ENCODE results near the gene ITPA.
"Not testable (repeated sequence)": the region's sequence is repeated elsewhere in the genome, so short reads cannot be mapped to it uniquely, and the experiment has no call there.

Gene ITPA

GRCh38 chr20:3209946-3210317 is 634 bp downstream of the ITPA start:
- peaks cover 0 to 20% (median 13%) of the 10 kb centered on the region in 3 donors for H3K36me3 ChIP-seq
- no peak for TF ChIP-seq CTCF (IDR thresholded peaks at IDR 0.05)
- H3K9me3 ChIP-seq, result no peaks in the 10 kb centered on the region
- DNase-seq, result no peak
- H3K27ac ChIP-seq, result peak overlapping the region; percentile 81 to 90
- intact Hi-C loops (cut with DNase I; ENCODE audit: low total_unique reads), result loop anchor here (5.0 kb wide), 1 partner anchor 53 kb away; the partner anchor contains the start of genes FASTKD5 and UBOX5
- no peaks in the 10 kb centered on the region for H3K27me3 ChIP-seq
- peak overlapping the region; percentile 92 to 96 for H3K4me3 ChIP-seq
- peaks cover 0 to 17% (median 6%) of the 10 kb centered on the region in 4 donors for H3K4me1 ChIP-seq

- peak overlapping the region in 1 of 2 donors; percentile 90 for H3K27ac ChIP-seq
- no peaks in the 10 kb centered on the region for H3K9me3 ChIP-seq
- peak overlapping the region; percentile 92 to 96 for H3K4me3 ChIP-seq
- no peak for DNase-seq
- no peak for TF ChIP-seq CTCF (IDR thresholded peaks at IDR 0.05)
- H3K36me3 ChIP-seq, result peaks cover 0 to 24% (median 17%) of the 10 kb centered on the region in 3 donors
- no peaks in the 10 kb centered on the region for H3K27me3 ChIP-seq
- H3K4me1 ChIP-seq, result peaks cover 0 to 17% (median 6%) of the 10 kb centered on the region in 4 donors
- intact Hi-C loops (cut with DNase I; ENCODE audit: low total_unique reads), result loop anchor here (5.0 kb wide), 1 partner anchor 53 kb away; the partner anchor contains the start of genes FASTKD5 and UBOX5
Measured at GRCh38 chr20:3210346-3210745, 1.0 kb downstream of the ITPA start.

GRCh38 chr20:3213226-3213625 is 3.9 kb downstream of the ITPA start:
- H3K27ac ChIP-seq, result no peak overlapping the region
- H3K9me3 ChIP-seq, result no peaks in the 10 kb centered on the region
- H3K27me3 ChIP-seq, result no peaks in the 10 kb centered on the region
- peaks cover 10 to 49% (median 22%) of the 10 kb centered on the region in 3 donors for H3K36me3 ChIP-seq
- H3K4me1 ChIP-seq, result peaks cover 0 to 17% (median 8%) of the 10 kb centered on the region in 4 donors
- TF ChIP-seq CTCF (IDR thresholded peaks at IDR 0.05), result no peak
- DNase-seq, result no peak
- no peak overlapping the region for H3K4me3 ChIP-seq
- intact Hi-C loops (cut with DNase I; ENCODE audit: low total_unique reads), result loop anchor here (5.0 kb wide), 1 partner anchor 56 kb away; the partner anchor contains the start of genes FASTKD5 and UBOX5

DNA sequence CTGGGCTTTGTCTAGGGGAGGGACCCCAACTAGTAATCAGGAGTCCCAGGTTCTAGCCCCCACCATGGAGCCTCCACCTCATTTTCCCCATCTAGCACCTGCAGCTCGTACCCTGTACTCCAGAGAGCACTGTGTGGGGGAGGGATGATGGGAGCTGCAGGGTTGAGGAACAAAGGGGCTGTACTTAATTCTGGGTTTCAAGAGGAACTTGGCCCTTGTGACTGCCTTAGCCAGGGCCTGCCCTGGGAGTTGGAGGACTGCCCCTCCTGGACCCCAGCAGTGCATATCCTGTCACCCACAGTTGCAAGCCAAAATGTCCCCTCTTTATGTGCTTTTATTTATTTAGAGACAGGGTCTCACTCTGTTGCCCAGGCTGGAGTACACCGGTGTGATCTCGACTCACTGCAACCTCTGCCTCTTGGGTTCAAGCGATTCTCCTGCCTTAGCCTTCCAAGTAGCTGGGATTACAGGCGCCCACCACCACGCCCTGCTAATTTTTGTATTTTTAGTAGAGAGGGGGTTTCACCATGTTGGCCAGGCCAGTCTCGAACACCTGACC is 6.1 kb downstream of the ITPA start:
- H3K4me1 ChIP-seq, result peaks cover 0 to 12% (median 6%) of the 10 kb centered on the region in 4 donors
- H3K27me3 ChIP-seq; H3K4me3 ChIP-seq; H3K27ac ChIP-seq; H3K9me3 ChIP-seq; DNase-seq; intact Hi-C loops (cut with DNase I; ENCODE audit: low total_unique reads): not testable (repeated sequence)
- H3K36me3 ChIP-seq, result peaks cover 16 to 56% (median 22%) of the 10 kb centered on the region in 3 donors

GRCh38 chr20:3218307-3218988 is 9.2 kb downstream of the ITPA start:
- peak; percentile 55 to 82 for TF ChIP-seq CTCF (IDR thresholded peaks at IDR 0.05)
- no peak overlapping the region for H3K4me3 ChIP-seq
- no peak overlapping the region for H3K27ac ChIP-seq
- intact Hi-C loops (cut with DNase I; ENCODE audit: low total_unique reads), result no loop called here
- peaks cover 0 to 9% (median 5%) of the 10 kb centered on the region in 4 donors for H3K4me1 ChIP-seq
- no peaks in the 10 kb centered on the region for H3K9me3 ChIP-seq
- no peaks in the 10 kb centered on the region for H3K27me3 ChIP-seq
- DNase-seq, result no peak
- peaks cover 37 to 80% (median 46%) of the 10 kb centered on the region in 3 donors for H3K36me3 ChIP-seq
